Mammary epithelial cell (primary cell): ENCODE results near the gene DIPK1C.

Source experiments
- CTCF ChIP-seq, 2 donors: IDR thresholded peaks in 1 of 2; conservative IDR thresholded peaks in 1 of 2; 2 replicates each; pipeline ENCODE4 v1.5.1; 2011 to 2012; ENCODE audit warnings: inconsistent platforms in 2 of 2, low read length in 2 of 2, mild to moderate bottlenecking in 2 of 2, control low read depth in 1 of 2, low read depth in 1 of 2; ENCODE audit not compliant: insufficient read depth in 1 of 2; ENCODE audit errors: extremely low read depth in 1 of 2
- EZH2 ChIP-seq: IDR thresholded peaks from 2 replicates; pipeline ENCODE4 v1.6.1; 2012; ENCODE audit warnings: low read length, inconsistent platforms, borderline replicate concordance

- TF ChIP-seq CTCF (conservative IDR thresholded peaks at IDR 0.05 in 1 of 2, IDR thresholded peaks at IDR 0.05 in 1 of 2; ENCODE audit: extremely low read depth in 1 of 2, insufficient read depth in 1 of 2, low read depth in 1 of 2, low read length in 2 of 2): no peak
- no peak for TF ChIP-seq EZH2
These were observed 25.6 kb upstream of the DIPK1C start for GRCh38 chr18:74482697-74483096.
